GM08714 (cell line): ENCODE results near the gene KHDRBS1.
"Not testable (repeated sequence)": the region's sequence is repeated elsewhere in the genome, so short reads cannot be mapped to it uniquely, and the experiment has no call there.

ENCODE experiments used
- H3K4me3 ChIP-seq: fragments of 200-500 bp; sonication (Bioruptor generic); 2 replicates; pipeline ENCODE4 v1.5.1; 2014; ENCODE audit warnings: mild to moderate bottlenecking, low read length, inconsistent platforms
- ZNF274 ChIP-seq: IDR thresholded peaks from 2 replicates; pipeline ENCODE4 v1.6.1; 2012; ENCODE audit warnings: mild to moderate bottlenecking, low read depth, low read length

KHDRBS1 gene

DNA sequence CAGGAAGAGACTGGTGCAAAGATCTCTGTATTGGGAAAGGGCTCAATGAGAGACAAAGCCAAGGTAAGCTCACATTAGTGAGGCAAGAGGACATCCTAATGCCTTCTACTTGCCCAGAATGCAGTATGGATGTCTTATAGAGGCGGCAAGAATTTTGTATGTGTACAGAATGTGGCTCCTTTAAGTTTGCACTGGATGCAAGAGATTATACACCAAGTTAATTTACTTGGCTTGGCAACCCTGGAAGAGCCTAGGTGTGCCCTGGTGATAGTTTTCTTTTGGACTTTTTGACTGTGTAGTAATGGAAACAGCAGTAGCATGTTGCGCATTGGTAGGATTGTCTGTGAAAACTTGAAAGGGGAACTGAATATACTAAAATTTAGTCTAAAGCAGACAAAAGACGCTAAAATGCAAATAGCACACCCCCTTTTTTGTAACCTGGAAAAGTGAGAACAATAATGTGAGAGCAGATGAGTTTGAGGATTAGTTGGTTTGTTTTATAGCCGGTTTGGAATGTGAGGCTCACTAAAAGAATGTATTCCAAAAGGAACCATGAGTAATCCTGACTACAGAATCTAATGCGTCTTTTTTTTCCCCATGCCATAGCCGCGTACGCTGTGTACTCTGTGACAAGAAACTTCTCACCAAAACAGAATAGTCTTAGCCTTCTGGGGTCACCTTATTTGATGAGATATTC is 18.1 kb downstream of the KHDRBS1 start:
- no peak overlapping the region for H3K4me3 ChIP-seq
- no peak for TF ChIP-seq ZNF274

DNA sequence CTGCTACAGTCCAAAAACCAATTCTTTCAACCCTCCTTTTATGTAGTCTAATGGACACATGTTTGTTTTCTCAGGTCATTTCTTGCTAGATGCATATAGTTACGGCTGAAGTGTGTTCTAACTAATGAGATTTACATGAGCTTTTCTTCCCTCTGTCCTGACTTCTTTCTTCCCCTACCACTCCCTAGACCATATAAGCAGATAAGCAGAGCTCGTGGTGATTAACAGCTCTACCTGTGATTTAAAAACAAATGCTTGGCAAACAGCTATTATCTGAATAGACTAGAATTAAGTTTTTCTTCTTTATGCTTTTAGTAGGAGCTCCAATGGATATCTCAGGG is 18.6 kb downstream of the KHDRBS1 start:
- no peak for TF ChIP-seq ZNF274
- no peak overlapping the region for H3K4me3 ChIP-seq

DNA sequence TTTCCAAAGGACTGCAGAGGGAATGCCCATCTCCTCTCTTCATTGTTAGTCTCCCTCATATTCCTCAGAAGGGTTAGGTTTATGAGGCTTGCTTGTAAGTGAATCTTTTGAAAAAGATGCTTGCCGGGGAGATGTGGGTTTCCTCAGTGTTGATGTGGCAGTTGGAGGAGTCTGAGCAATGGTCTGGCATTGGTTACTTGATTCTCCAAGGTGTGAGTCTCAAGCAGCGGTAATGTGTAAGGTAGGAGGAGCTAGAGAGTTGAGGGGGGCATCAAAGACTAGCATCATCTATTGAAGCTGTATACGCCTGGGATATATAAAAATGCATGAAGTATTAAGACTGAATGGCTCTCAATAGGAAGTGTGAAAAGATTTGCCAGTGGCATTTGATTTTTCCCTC is 21.5 kb downstream of the KHDRBS1 start:
- H3K4me3 ChIP-seq: no peak overlapping the region
- TF ChIP-seq ZNF274: no peak

DNA sequence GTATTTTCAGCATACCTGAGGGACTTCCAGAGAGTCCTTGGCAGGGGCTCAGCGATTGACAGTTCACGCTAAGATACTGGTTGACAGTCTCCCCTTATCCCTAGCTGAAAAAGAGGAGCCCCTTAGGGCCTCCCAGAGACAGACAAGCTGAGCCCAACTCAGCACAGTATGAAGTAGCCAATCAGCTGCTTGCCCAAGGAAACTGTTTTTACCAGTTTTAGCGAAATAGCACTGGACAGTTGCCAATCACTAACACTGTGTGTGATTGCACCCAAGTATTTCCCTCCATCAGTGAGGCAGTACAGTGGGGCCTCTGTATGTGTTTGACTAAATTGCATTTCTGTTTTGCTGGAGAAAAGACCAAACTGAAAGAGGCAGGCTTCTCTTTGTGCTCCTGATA is 27.0 kb downstream of the KHDRBS1 start:
- no peak overlapping the region for H3K4me3 ChIP-seq
- TF ChIP-seq ZNF274: no peak

DNA sequence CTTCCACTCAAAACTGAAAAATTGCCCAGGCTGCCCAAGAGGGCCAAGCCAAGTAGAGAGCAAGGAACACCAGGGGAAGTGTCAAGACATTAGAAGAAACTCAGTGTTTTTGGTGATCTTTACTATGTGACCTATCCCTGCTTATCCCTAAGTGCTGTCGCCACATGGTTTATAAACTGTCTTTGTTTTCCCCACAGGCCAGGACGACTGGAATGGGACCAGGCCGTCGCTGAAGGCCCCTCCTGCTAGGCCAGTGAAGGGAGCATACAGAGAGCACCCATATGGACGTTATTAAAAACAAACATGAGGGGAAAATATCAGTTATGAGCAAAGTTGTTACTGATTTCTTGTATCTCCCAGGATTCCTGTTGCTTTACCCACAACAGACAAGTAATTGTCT is 28.7 kb downstream of the KHDRBS1 start:
- no peak for TF ChIP-seq ZNF274

DNA sequence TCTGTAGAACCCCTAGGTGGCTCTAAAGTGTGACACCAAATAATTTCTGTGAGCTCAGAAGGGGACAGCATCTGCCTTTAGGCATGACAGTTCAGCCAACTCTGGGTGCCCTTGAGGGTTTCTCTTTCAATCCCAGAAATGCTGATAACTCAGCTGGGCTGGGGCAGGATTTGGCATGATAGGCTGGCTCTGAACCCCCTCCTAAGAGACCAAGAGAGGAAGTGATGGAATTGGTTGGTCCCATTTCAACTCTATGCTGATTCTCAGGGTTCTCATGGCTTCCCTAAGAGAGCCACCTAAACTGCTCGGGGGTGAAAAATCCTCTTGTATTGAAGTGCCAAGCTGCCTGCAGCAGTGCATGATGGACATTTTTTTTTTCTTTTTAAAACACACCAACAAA is 30.6 kb downstream of the KHDRBS1 start:
- no peak overlapping the region for H3K4me3 ChIP-seq
- TF ChIP-seq ZNF274: no peak

More for the DNA sequence above, 28.7 kb downstream of the KHDRBS1 start:
- H3K4me3 ChIP-seq: no peak overlapping the region

DNA sequence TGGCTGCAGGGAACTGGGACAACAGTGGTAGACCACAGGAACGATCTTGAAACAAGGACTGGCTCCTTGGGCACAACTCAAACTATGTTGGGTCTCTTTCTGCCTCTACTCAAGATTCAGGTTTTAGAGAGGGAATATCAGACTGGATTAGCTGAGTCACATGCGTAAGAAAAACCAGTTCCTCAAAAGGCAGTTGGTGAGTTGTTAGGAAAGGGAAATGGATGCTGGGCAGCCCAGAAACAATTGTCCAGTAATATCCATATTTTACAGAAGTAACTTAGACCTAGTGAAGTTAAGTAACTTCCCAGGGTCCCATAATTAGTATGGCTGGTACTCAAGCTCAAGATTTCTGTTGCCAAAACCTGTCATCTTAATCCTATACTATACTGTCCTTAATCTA is 32.1 kb downstream of the KHDRBS1 start:
- no peak for TF ChIP-seq ZNF274
- H3K4me3 ChIP-seq: no peak overlapping the region

DNA sequence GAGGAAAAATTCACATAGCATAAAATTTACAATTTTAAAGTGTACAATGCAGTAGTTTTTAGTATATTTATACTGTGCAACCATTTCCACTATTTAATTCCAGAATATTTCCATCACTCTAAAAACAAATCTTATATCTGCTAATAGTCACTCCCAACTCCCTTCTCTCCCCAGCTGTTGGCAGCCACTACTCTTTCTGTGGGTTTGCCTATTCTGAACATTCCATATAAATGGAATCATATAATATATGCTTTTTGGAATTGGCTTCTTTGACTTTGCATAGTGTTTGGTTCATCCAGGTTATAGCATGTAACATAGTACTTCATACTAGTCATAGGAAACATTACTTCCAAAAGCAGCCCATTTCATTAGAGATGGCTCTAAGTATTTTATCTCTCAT is 34.0 kb downstream of the KHDRBS1 start:
- TF ChIP-seq ZNF274: no peak

DNA sequence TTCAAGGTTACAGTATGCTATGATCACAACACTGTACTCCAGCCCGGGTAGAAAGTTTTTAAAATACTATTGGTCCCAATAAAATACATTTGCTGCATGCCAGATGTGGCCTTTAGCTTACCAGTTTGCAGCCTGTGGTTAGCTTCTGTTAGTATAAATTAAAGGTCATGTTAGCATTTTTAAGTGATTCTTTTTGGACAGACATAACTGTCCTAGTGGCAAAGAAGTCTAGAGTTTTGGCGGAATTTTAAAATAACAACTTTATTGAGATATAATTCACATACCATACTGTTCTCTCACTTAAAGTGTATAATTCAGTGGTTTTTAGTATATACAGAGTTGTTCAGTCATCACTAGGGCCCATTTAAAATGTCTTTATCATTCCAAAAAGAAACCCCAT is 34.8 kb downstream of the KHDRBS1 start:
- no peak for TF ChIP-seq ZNF274
- no peak overlapping the region for H3K4me3 ChIP-seq

More for the DNA sequence above, 34.0 kb downstream of the KHDRBS1 start:
- no peak overlapping the region for H3K4me3 ChIP-seq

DNA sequence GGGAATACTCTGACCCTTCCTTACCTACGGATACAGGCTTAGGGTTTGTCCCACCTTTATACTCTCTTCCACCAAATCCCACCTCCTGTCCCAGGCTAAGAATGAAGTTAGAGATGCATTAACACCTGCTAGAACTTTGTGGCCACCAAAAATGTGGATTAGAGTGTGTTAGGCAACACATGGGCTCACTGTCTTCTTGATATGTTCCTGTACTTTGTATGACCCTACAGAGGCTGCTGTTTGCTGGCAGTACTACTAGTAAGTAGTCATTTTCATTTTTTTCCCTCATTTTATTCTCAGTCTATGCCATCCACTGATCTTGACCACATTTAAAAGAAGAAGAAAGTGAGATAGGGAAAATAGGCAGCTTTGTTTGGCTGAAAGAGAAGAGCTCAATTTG is 38.0 kb downstream of the KHDRBS1 start:
- H3K4me3 ChIP-seq: no peak overlapping the region

DNA sequence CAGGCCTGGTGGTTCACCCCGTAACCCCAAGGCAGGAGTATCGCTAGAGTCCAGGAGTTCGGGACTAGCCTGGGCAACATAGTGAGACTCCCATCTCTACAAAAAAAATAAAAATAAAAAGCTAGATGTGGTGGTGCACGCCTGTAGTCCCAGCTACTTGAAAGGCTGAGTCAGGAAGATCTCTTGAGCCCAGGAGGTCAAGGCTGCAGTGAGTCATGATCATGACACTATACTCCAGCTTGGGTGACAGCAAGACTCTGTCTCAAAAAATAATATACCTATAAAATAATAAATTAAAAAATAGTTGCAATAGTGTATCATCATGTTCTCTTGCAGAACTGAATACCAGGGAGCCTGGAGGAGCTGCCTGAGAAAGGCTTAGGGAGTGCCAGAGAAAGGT is 39.2 kb downstream of the KHDRBS1 start:
- no peak for TF ChIP-seq ZNF274
- no peak overlapping the region for H3K4me3 ChIP-seq

More for the DNA sequence above, 38.0 kb downstream of the KHDRBS1 start:
- TF ChIP-seq ZNF274: no peak

DNA sequence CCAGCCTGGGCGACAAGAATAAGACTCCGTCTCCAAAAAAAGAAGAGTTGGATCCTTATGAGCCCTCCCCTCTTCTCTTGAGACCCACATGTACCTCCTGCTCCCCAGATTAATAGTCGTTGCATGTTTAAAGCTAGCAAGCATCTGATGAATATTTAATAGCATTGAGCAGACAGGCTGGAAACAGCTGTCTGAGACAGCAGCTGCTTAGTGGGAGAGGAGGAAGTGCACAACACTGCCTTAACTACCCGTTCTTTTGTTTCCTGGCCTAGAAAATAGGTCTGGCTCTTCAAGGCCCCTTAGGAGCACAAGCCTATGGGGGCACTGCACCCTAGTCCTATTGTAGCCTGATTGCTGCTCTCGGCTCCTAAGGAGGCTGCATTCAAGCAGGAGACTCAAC is 41.7 kb downstream of the KHDRBS1 start:
- no peak for TF ChIP-seq ZNF274
- H3K4me3 ChIP-seq: no peak overlapping the region

DNA sequence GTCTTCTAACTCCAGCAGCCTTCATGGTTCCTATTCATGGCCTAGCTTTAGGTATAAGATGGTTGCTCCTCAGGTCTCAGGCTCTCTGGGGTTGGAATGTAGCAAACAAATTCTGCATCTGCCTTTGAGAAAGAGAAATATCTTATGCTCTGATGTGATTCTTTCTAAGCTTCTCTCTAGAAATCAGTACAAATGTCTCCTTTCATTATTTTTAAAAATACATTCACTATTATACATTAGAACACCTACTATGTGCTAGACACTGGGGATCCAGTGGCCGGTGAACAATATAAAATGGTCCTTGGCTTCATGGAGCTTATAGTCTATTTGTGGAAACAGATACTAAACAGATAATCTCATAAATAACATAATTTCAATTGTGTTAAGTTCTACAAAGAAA is 42.9 kb downstream of the KHDRBS1 start:
- H3K4me3 ChIP-seq: no peak overlapping the region
- TF ChIP-seq ZNF274: no peak

DNA sequence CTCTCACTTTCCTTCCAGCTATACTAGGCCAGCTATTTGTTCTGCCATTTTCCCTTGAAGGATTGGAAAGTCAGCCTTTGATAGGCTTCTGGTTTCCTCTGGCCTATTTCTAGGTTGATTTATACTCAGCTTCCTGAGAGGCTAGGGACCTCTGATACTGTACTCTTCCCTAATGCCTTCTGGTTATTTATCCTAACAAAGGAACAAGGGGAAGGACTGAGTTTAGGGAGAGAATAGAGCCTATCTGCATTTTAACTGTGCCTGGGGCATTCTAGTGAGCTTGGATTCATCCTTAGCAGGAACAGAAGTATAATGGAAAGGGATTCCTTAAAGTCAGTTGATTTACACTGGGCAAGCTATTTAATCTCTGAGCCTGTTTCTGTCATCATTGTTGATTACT is 47.2 kb downstream of the KHDRBS1 start:
- TF ChIP-seq ZNF274: no peak
- no peak overlapping the region for H3K4me3 ChIP-seq

DNA sequence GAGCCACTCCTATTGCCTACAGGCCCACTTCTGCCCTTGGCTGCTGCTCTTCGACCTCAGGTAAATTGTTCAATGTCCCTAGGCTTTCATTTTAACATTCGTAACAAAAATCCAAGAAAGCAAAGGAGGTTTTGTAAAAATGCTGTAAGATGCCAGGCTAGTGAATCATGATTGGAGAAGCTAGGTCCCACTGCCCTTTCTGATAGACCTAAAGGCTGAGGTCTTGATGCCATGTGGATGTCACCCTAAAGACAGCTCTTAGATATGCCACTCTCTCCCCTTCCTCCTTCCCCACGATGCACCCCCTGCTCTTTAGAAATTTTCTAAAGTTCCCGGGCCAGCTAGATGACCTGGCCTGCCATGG is 49.2 kb downstream of the KHDRBS1 start:
- H3K4me3 ChIP-seq: no peak overlapping the region
- no peak for TF ChIP-seq ZNF274

DNA sequence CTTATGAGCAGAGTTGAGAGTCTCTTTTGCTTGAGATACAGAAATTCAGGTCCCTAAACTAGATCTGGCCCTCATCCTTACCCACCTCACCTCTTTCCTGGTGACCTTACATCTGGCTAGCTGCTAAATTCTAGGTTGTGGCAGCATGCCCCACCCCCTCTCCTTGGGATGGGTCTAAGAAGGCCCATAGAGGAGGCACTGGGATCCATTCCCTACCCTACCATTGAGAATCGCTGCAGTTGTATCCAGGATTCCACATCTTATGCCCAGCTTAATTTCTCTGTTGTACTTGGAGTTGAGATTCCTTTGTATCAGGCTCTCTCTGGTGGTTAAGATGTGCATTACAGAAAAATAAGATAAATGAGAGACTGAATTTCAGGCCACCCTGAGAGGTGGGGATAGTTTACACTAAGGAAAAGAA is 49.6 kb downstream of the KHDRBS1 start:
- no peak overlapping the region for H3K4me3 ChIP-seq
- no peak for TF ChIP-seq ZNF274

DNA sequence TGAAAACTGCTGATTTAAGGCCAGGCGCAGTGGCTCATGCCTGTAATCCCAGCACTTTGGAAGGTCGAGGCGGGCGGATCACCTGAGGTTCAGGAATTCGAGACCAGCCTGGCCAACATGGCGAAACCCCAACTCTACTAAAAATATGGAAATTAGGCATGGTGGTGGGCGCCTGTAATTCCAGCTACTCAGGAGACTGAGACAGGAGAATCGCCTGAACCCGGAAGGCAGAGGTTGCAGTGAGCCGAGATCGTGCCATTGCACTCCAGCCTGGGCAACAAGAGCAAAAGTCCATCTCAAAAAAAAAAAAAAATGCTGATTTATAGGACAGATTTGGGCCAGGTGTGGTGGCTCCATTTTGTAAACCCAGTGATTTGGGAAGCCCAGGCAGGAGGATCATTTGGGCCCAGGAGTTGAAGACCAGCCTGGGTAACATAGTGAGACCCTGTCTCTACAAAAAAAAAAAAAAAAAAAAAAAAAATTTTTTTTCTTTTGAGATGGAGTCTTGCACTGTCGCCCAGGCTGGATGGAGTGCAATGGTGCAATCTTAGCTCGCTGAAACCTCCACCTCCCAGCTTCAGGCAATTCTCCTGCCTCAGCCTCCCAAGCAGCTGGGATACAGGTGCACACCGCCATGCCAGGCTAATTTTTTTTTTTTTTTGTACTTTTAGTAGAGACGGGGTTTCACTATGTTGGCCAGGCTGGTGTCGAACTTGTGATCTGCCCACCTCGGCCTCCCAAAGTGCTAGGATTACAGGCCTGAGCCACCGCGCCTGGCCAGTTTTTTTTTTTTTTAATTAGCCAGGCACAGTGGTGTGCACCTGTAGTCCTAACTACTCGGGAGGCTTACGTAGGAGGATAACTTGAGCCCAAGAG is 52.2 kb downstream of the KHDRBS1 start:
- H3K4me3 ChIP-seq: not testable (repeated sequence)
